SK-N-MC (cell line): ENCODE measurements around the gene SEM1.

Experiments used
- EZH2 ChIP-seq: fragments of 200-600 bp; sonication (generic); IDR thresholded peaks from one replicate; pipeline ENCODE4 v1.6.1; 2017; ENCODE audit warnings: antibody characterized with exemption
- FOXP2 ChIP-seq: optimal IDR thresholded peaks from 2 replicates; pipeline ENCODE3; 2011; ENCODE audit warnings: mild to moderate bottlenecking, moderate library complexity; ENCODE audit not compliant: insufficient read depth; ENCODE audit errors: extremely low read length, control extremely low read depth
- POLR2AphosphoS5 ChIP-seq: IDR thresholded peaks from 2 replicates; pipeline ENCODE4 v1.6.1; 2012; ENCODE audit warnings: mild to moderate bottlenecking, low read depth, low read length, borderline replicate concordance

- TF ChIP-seq POLR2AphosphoS5 (no peak), EZH2 (no peak), FOXP2 (no peak)
These were observed 14.1 kb downstream of the SEM1 start for GRCh38 chr7:96695581-96695980.
